Measurements from ENCODE around the gene SEMA6C.

DNA sequence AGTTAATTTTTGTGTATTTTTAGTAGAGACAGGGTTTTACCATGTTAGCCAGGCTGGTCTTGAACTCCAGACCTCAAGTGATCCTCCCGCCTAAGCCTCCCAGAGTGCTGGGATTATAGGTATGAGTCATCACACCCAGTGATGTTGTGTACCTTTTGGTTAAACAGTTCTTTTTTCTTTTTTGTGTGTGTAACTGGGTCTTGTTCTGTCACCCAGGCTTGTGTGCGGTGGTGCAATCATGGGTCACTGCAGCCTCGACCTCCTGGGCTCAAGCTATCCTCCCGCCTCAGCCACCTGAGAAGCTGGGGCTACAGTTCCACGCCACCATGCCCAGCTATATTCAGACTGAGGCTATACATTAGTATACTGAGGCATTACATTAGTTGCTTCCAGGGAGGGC is 38.1 kb downstream of the SEMA6C start:
- TF ChIP-seq EZH2 (IDR thresholded peaks at IDR 0.05; ENCODE audit: borderline replicate concordance, low read length) = no peak
- TF ChIP-seq, protein P1, sequence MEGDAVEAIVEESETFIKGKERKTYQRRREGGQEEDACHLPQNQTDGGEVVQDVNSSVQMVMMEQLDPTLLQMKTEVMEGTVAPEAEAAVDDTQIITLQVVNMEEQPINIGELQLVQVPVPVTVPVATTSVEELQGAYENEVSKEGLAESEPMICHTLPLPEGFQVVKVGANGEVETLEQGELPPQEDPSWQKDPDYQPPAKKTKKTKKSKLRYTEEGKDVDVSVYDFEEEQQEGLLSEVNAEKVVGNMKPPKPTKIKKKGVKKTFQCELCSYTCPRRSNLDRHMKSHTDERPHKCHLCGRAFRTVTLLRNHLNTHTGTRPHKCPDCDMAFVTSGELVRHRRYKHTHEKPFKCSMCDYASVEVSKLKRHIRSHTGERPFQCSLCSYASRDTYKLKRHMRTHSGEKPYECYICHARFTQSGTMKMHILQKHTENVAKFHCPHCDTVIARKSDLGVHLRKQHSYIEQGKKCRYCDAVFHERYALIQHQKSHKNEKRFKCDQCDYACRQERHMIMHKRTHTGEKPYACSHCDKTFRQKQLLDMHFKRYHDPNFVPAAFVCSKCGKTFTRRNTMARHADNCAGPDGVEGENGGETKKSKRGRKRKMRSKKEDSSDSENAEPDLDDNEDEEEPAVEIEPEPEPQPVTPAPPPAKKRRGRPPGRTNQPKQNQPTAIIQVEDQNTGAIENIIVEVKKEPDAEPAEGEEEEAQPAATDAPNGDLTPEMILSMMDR (conservative IDR thresholded peaks at IDR 0.05 in 1 of 2, IDR thresholded peaks at IDR 0.05 in 1 of 2; ENCODE audit: extremely low read depth in 1 of 2, insufficient read depth in 1 of 2, low read depth in 1 of 2, low read length in 2 of 2) = no peak
